ENCODE results near the gene MPST.

The MPST gene

DNA sequence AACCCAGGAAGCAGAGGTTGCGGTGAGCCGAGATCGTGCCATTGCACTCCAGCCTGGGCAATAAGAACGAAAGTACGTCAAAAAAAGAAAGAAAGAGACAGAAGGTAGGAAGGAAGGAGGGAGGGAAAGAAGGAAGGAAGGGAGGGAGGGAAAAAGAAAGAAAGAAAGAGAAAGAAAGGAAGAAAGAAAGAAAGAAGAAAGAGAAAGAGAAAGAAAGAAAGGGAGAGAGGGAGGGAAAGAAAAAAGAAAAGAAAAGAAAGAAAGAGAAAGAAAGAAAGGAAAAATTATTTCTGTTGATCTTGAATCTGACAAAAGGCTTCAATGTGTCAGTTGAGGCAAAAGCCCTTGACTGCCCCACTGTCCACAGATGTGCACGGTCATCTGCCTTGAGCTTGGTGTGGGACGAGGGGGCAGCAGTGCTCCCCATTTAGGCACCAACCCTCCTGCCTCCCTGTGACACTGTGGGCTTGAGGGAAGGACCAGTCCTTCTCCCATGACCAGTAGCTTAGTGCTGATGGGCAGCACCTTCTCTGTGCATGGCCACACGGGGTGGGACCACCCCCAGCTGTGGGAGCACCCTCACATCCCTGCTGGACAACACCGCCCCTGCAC lies 56.4 kb downstream of the MPST start:
- no peak overlapping the region for H3K4me3 ChIP-seq (ENCODE audit: low read depth, low read length)
- in situ Hi-C loops (cut with HindIII; ENCODE audit: low pct_ligation_motif_present, low sequenced_read_pairs) = no loop called here
- TF ChIP-seq CTCF (IDR thresholded peaks at IDR 0.05; ENCODE audit: low read depth, low read length, missing control alignments) = no peak
- H3K36me3 ChIP-seq (replicated peaks) = no peaks in the 10 kb centered on the region
- H3K27ac ChIP-seq = no peak overlapping the region
- peaks cover 5% of the 10 kb centered on the region for H3K27me3 ChIP-seq (replicated peaks)
- no peak for DNase-seq

DNA sequence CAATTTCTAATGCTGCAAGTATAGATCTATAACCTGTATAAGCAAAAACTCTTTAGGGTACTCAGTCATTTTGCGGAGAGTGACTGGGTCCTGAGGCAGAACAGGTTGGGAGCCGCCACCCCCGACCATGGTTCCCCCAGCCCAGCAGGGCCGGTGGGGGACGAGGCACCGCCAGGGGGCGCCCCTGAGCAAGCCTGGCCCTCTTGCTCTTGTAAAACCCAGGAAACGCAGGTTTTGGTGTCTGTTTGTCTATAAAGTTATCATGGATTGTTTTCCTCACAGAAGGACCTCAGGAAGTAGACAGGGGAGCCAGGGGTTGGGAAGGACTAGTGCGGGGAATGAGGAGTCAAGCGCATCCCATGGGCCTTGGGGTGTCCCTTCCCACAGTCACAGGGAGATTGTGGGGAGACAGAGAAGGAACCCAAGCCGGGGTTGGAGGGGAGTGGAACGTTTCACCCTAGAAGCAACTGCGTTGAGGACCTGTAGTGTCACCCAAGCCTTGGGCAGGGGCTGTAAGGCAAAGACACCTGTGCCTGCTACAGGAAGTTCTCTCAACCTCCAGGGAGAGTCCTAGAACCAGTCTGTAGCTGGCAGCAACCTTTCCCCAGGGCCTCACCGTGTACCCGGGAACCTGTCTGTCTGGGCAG lies 58.4 kb downstream of the MPST start:
- Histone ChIP-seq H3K36me3 (replicated peaks) (no peaks in the 10 kb centered on the region), H3K27me3 (replicated peaks) (peaks cover 5% of the 10 kb centered on the region), H3K4me3 (ENCODE audit: low read depth, low read length) (no peak overlapping the region), H3K27ac (no peak overlapping the region)
- peak; percentile 100 for TF ChIP-seq CTCF (IDR thresholded peaks at IDR 0.05; ENCODE audit: low read depth, low read length, missing control alignments)
- in situ Hi-C loops (cut with HindIII; ENCODE audit: low pct_ligation_motif_present, low sequenced_read_pairs) = no loop called here
- peak; percentile 25 for DNase-seq

DNA sequence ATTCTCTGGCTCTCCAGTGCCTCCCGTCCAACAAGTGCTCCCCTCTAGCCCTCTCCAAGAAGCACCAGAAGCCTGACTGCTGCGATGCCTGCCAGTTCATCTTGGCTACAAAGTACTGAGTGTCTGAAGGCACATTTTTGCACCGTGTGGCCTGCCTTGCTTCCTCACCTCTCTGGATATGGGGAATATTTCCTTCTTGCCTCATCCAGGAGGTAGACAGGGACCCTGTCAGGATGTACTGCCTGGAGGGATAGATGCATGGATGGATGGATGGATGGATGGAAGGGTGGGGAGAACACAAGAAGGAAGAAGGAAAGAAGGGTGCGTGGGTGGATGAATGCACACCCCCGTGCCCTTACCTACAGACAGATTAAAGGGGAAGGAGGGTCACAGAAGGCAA lies 59.6 kb downstream of the MPST start:
- no peak for DNase-seq
- H3K36me3 ChIP-seq (replicated peaks) = no peaks in the 10 kb centered on the region
- no peak for TF ChIP-seq CTCF (IDR thresholded peaks at IDR 0.05; ENCODE audit: low read depth, low read length, missing control alignments)
- in situ Hi-C loops (cut with HindIII; ENCODE audit: low pct_ligation_motif_present, low sequenced_read_pairs) = no loop called here
- peaks cover 5% of the 10 kb centered on the region for H3K27me3 ChIP-seq (replicated peaks)
- H3K27ac ChIP-seq = no peak overlapping the region
- no peak overlapping the region for H3K4me3 ChIP-seq (ENCODE audit: low read depth, low read length)
